Vagina (tissue), 2 donors: ENCODE data around the gene TSPAN14. TPM values are rescaled to one million over a fixed set of nuclear protein-coding genes. Genes with fewer than 3 reads are reported as not detected.

Experiments used
- DNase-seq, 2 donors: peaks; one replicate each; pipeline ENCODE4 v3.0.0-alpha.2; 2017; ENCODE audit errors: extremely low spot score in 2 of 2
- H3K27ac ChIP-seq: fragments of 200-600 bp; sonication (generic); one replicate; pipeline ENCODE4 v1.5.1; 2019
- H3K27me3 ChIP-seq: fragments of 200-600 bp; sonication (generic); one replicate; pipeline ENCODE4 v1.5.1; 2019
- H3K36me3 ChIP-seq, 2 donors: fragments of 200-600 bp; sonication (generic); one replicate each; pipeline ENCODE4 v1.5.1; 2017 to 2019
- H3K4me1 ChIP-seq: fragments of 200-600 bp; sonication (generic); one replicate; pipeline ENCODE4 v1.5.1; 2019
- H3K4me3 ChIP-seq, 2 donors: fragments of 200-600 bp; sonication (generic); 1 replicate in 1 of 2; 2 replicates in 1 of 2; pipeline ENCODE4 v1.5.1; 2016 to 2019
- H3K9me3 ChIP-seq: fragments of 200-600 bp; sonication (generic); one replicate; pipeline ENCODE4 v1.5.1; 2019
- CTCF ChIP-seq, 3 experiments: fragments of 450-650 bp in 2 of 3; fragments of 200-600 bp in 1 of 3; sonication (generic) in 1 of 3; IDR thresholded peaks; one replicate each; pipeline ENCODE4 v1.5.1; 2017 to 2019; ENCODE audit warnings: antibody characterized with exemption in 3 of 3, mild to moderate bottlenecking in 2 of 3, moderate library complexity in 2 of 3
- POLR2A ChIP-seq, 2 donors: fragments of 450-650 bp; IDR thresholded peaks; one replicate each; pipeline ENCODE4 v1.6.1; 2017; ENCODE audit warnings: antibody characterized with exemption in 2 of 2, mild to moderate bottlenecking in 2 of 2, moderate library complexity in 2 of 2
- POLR2AphosphoS5 ChIP-seq, 2 donors: sonication (generic); formaldehyde crosslinking; IDR thresholded peaks; one replicate each; pipeline ENCODE4 v1.9.0; 2017; ENCODE audit warnings: antibody characterized with exemption in 2 of 2, mild to moderate bottlenecking in 2 of 2, low read depth in 1 of 2; ENCODE audit not compliant: insufficient read depth in 1 of 2
- intact Hi-C: fragments of 100-400 bp; cut with DNase I; formaldehyde crosslinking; loops from one replicate; pipeline ENCODE4 v1.15.1; 2023
- total RNA-seq: library from RNA; depleted of rRNA; stranded (reverse); fragments of >200 nt; gene quantifications from one replicate; pipeline ENCODE4 v1.2.3, GENCODE V29; 2016

The TSPAN14 gene
- total RNA-seq, 1 donor from 2014 or later = 98.0 TPM

DNA sequence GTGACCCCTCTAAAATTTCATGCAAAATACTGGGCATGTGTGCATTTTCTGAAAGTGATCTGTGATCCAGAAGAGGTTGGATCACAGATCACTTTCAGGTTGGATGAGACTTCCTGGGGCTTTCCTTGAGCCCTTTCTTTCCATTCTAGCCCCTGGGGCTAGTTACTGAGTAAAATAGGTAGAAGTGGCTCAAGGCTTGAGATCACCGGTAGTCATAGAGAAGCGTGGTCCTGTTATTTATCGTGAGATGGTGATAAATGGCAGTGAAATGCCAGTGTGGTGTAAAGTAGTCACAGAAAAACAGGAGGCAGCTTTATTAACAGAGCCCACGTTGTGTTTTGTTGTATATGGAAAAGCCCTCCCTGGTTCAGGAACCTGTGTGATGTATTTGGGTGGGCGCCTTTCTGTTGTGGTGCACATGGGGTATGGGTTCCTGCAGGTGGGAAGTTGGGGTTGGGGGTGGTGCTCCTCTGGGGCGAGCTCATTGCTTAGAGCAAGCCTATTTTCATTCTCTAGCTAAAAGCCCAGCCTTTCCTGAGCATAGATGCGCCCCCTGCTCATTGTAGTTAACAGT, 49.6 kb downstream of the TSPAN14 start:
- peak overlapping the region; percentile 79 for H3K27ac ChIP-seq
- TF ChIP-seq POLR2AphosphoS5 (IDR thresholded peaks at IDR 0.05; ENCODE audit: insufficient read depth in 1 of 2, low read depth in 1 of 2) (no peak), POLR2A (IDR thresholded peaks at IDR 0.05) (no peak), CTCF (IDR thresholded peaks at IDR 0.05) (no peak)
- H3K27me3 ChIP-seq = no peaks in the 10 kb centered on the region
- peaks cover 0 to 11% of the 10 kb centered on the region in 2 donors for H3K36me3 ChIP-seq
- intact Hi-C loops = loop anchor here (5.0 kb wide), 2 partner anchors 56 to 121 kb away; no protein-coding TSS in a partner anchor
- no peak overlapping the region for H3K4me3 ChIP-seq
- peaks cover 77% of the 10 kb centered on the region for H3K4me1 ChIP-seq
- no peak for DNase-seq
- H3K9me3 ChIP-seq = no peaks in the 10 kb centered on the region

DNA sequence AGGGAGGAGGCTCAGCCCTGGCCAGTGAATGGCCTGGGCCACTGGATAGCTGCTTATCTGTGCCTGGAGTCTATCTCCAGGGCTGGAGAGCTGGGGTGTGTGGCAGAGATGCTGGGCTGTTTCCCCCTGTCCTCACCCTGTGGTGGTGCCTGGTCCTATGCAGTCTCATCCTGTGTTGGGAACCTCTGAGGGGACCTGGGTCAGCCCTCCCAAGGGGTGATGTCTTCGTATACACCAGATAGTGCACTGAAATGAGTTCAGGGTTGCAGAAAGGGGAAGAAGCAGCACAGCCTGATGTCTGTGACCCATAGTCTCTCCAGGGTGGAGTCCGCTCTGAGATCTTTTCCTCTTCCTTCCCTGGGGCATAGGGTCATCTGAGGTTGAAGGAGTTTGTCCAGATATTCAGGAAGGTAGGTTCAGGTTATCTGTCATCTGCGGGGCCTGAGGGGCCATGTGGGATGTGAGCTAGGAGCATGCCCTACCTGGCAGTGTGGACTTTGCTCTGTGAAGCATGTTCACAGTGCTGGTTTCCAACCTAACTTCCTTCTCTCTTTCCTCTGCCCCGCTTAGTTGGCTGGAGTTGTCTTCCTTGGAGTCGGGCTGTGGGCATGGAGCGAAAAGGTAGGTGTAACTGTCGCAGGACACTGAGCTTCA, 50.2 kb downstream of the TSPAN14 start:
- peaks cover 77% of the 10 kb centered on the region for H3K4me1 ChIP-seq
- DNase-seq = no peak
- intact Hi-C loops = loop anchor here (5.0 kb wide), 2 partner anchors 57 to 122 kb away; no protein-coding TSS in a partner anchor

DNA sequence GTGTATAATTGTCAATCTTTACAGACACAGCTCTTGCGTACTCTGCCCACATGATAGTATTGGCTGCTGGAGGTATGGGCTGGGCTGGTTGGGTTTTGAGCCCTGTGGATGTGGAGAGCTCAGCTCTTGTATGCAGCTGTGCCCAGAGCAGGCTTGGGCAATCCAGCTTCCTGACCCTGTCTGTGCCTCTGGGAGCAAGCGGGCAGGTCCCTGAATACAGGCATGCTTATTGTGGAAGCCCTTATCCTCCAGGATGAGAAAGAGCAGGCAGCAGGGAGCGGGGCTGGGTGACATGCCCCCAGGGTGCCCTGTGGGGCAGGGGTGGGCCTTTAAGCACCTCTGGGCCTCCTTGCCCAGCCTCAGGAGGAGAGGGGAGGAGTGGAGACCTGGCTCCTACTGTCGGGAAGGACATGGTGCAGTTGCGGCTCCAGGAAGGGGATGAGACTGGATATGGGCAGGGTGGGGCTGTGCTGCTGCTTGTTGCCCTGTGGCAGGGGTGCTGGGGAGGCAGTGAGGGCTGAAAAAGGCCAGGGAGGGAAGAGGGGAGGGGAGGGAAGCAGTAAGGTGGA, 50.9 kb downstream of the TSPAN14 start:
- peaks cover 73% of the 10 kb centered on the region for H3K4me1 ChIP-seq
- no peaks in the 10 kb centered on the region for H3K27me3 ChIP-seq
- peaks cover 0 to 24% of the 10 kb centered on the region in 2 donors for H3K36me3 ChIP-seq
- no peaks in the 10 kb centered on the region for H3K9me3 ChIP-seq
- DNase-seq = no peak
- H3K4me3 ChIP-seq = no peak overlapping the region
- intact Hi-C loops = loop anchor here (5.0 kb wide), 2 partner anchors 58 to 123 kb away; no protein-coding TSS in a partner anchor
- peak overlapping the region; percentile 79 for H3K27ac ChIP-seq
- TF ChIP-seq CTCF (IDR thresholded peaks at IDR 0.05) (no peak), POLR2A (IDR thresholded peaks at IDR 0.05) (no peak), POLR2AphosphoS5 (IDR thresholded peaks at IDR 0.05; ENCODE audit: insufficient read depth in 1 of 2, low read depth in 1 of 2) (no peak)

More for the DNA sequence above, 50.2 kb downstream of the TSPAN14 start:
- Histone ChIP-seq H3K9me3 (no peaks in the 10 kb centered on the region), H3K27ac (peak overlapping the region; percentile 79), H3K27me3 (no peaks in the 10 kb centered on the region), H3K4me3 (no peak overlapping the region), H3K36me3 (peaks cover 0 to 17% of the 10 kb centered on the region in 2 donors)
- TF ChIP-seq POLR2A (IDR thresholded peaks at IDR 0.05) = no peak

GRCh38 chr10:80506189-80506575, 52.1 kb downstream of the TSPAN14 start:
- no peak overlapping the region for H3K4me3 ChIP-seq
- intact Hi-C loops = no loop called here
- DNase-seq = no peak
- H3K9me3 ChIP-seq = no peaks in the 10 kb centered on the region
- peaks cover 61% of the 10 kb centered on the region for H3K4me1 ChIP-seq
- TF ChIP-seq POLR2A (IDR thresholded peaks at IDR 0.05) = no peak
- TF ChIP-seq POLR2AphosphoS5 (IDR thresholded peaks at IDR 0.05; ENCODE audit: insufficient read depth in 1 of 2, low read depth in 1 of 2) = no peak
- no peak for TF ChIP-seq CTCF (IDR thresholded peaks at IDR 0.05)
- peaks cover 0 to 36% of the 10 kb centered on the region in 2 donors for H3K36me3 ChIP-seq
- peak overlapping the region; percentile 79 for H3K27ac ChIP-seq
- H3K27me3 ChIP-seq = no peaks in the 10 kb centered on the region

DNA sequence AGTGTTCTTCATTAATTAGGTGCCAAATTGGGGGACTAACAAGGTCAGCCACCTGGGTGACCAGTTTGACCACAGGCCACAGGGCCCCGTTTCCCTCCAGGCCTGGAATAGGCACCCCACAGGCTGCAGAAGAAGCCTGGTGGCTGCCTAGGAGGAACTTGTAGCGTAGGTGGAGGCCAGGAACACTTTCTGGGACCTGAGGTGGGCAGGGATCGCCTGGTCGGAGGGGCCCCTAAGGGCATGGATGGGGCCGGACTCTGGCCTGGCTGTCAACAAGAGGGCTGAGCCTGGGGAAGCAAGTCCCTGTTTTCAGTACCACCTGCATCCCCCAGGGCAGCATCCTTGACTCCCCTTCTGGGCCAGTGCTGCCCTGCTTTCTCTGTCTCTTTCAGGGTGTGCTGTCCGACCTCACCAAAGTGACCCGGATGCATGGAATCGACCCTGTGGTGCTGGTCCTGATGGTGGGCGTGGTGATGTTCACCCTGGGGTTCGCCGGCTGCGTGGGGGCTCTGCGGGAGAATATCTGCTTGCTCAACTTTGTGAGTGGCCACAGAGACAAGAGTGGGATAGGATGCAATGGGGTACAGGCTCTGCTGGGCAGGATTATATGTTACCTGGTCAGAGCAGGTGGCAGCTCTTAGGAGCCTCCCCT, 52.9 kb downstream of the TSPAN14 start:
- no peak overlapping the region for H3K4me3 ChIP-seq
- DNase-seq = no peak
- no peaks in the 10 kb centered on the region for H3K27me3 ChIP-seq
- intact Hi-C loops = no loop called here
- H3K4me1 ChIP-seq = peaks cover 53% of the 10 kb centered on the region
- TF ChIP-seq CTCF (IDR thresholded peaks at IDR 0.05) = no peak
- TF ChIP-seq POLR2A (IDR thresholded peaks at IDR 0.05) = no peak
- TF ChIP-seq POLR2AphosphoS5 (IDR thresholded peaks at IDR 0.05; ENCODE audit: insufficient read depth in 1 of 2, low read depth in 1 of 2) = no peak
- H3K9me3 ChIP-seq = no peaks in the 10 kb centered on the region
- H3K27ac ChIP-seq = peak overlapping the region; percentile 8
- peaks cover 0 to 42% of the 10 kb centered on the region in 2 donors for H3K36me3 ChIP-seq
